Measurements from ENCODE around the gene CCDC191.

The CCDC191 gene

GRCh38 chr3:113954091-113954685 is 102.1 kb downstream of the CCDC191 start:
- DNase-seq, result no peak

- DNase-seq, result no peak
Observed at GRCh38 chr3:113953677-113954076, 102.6 kb downstream of the CCDC191 start.

- no peak for DNase-seq
Observed at GRCh38 chr3:113952921-113953320, 103.4 kb downstream of the CCDC191 start.

- DNase-seq, result peak; percentile 29
Observed at GRCh38 chr3:113948015-113948917, 108.1 kb downstream of the CCDC191 start.

GRCh38 chr3:113947372-113948014 is 108.8 kb downstream of the CCDC191 start, which contains the start of gene ZDHHC23:
TSS of gene ZDHHC23 (plus strand) at chr3:113948013. CDS start at chr3:113948803, 790 bp downstream.
- DNase-seq, result peak; percentile 68

GRCh38 chr3:113946831-113947230 is 109.5 kb downstream of the CCDC191 start:
- DNase-seq, result no peak

- no peak for DNase-seq
Observed at GRCh38 chr3:113927556-113927955, 128.8 kb downstream of the CCDC191 start.

- no peak for DNase-seq
Observed at GRCh38 chr3:113914646-113915045, 141.7 kb downstream of the CCDC191 start.
